K562 (cell line): ENCODE results near the gene ENG. TPM values are rescaled to one million over a fixed set of nuclear protein-coding genes. Genes with fewer than 3 reads are reported as not detected.
A peak's percentile ranks its signal among the peaks of the same experiment; 100 is the strongest.

ENCODE experiments used
- CTCFL ChIP-seq: IDR thresholded peaks from 2 replicates; pipeline ENCODE4 v1.6.1; 2011; ENCODE audit warnings: borderline replicate concordance, low read depth, mild to moderate bottlenecking, moderate library complexity, low read length; ENCODE audit not compliant: insufficient read depth, poor library complexity, severe bottlenecking
- DMBX1 ChIP-seq: fragments of 250-450 bp; sonication (Bioruptor Pico); IDR thresholded peaks from 2 replicates; pipeline ENCODE4 v1.8.0; 2022; ENCODE audit warnings: inconsistent platforms, mild to moderate bottlenecking, moderate library complexity, borderline replicate concordance
- ETV5 ChIP-seq: sonication (generic); formaldehyde crosslinking; IDR thresholded peaks from 2 replicates; pipeline ENCODE4 v1.4.0; 2020; ENCODE audit warnings: low read depth, mild to moderate bottlenecking, missing genetic modification reagents
- FOXK1 ChIP-seq: sonication (generic); formaldehyde crosslinking; IDR thresholded peaks from 2 replicates; pipeline ENCODE4 v1.8.0; 2022; ENCODE audit warnings: missing genetic modification reagents, mild to moderate bottlenecking, borderline replicate concordance
- HDAC8 ChIP-seq: fragments of 450-650 bp; IDR thresholded peaks from 2 replicates; pipeline ENCODE4 v1.6.1; 2016; ENCODE audit warnings: mild to moderate bottlenecking, missing genetic modification characterization, moderate library complexity, missing compliant biosample characterization
- HDGF ChIP-seq: fragments of 450-650 bp; IDR thresholded peaks from 2 replicates; pipeline ENCODE4 v1.6.1; 2016
- HINFP ChIP-seq: fragments of 450-650 bp; conservative IDR thresholded peaks from 2 replicates; pipeline ENCODE4 v1.6.1; 2016; ENCODE audit warnings: missing genetic modification characterization, low read depth, mild to moderate bottlenecking, control low read depth, missing compliant biosample characterization
- HNRNPK ChIP-seq: fragments of 200-400 bp; formaldehyde crosslinking; IDR thresholded peaks from one replicate; pipeline ENCODE4 v1.6.1; 2018; ENCODE audit warnings: mild to moderate bottlenecking, low read depth, low read length; ENCODE audit not compliant: poor library complexity, severe bottlenecking
- HOXB6 ChIP-seq: fragments of 250-450 bp; sonication (Bioruptor Pico); IDR thresholded peaks from 2 replicates; pipeline ENCODE4 v1.5.1; 2022; ENCODE audit warnings: mild to moderate bottlenecking, borderline replicate concordance
- NCOA6 ChIP-seq: fragments of 450-650 bp; IDR thresholded peaks from 2 replicates; pipeline ENCODE4 v1.6.1; 2017; ENCODE audit warnings: mild to moderate bottlenecking
- NCOR1 ChIP-seq: fragments of 450-650 bp; IDR thresholded peaks from 2 replicates; pipeline ENCODE4 v1.6.1; 2016; ENCODE audit warnings: mild to moderate bottlenecking, moderate library complexity
- NR2F6 ChIP-seq: fragments of 450-650 bp; formaldehyde crosslinking; IDR thresholded peaks from 2 replicates; pipeline ENCODE4 v1.4.0; 2020; ENCODE audit warnings: mild to moderate bottlenecking
- RCOR1 ChIP-seq, 2 experiments: IDR thresholded peaks; 2 replicates each; pipeline ENCODE4 v1.6.1; 2012; ENCODE audit warnings: low read depth in 2 of 2, low read length in 2 of 2, borderline replicate concordance in 1 of 2, improper control_type of control experiment in 1 of 2
- SNIP1 ChIP-seq: fragments of 450-650 bp; IDR thresholded peaks from 2 replicates; pipeline ENCODE4 v1.7.1; 2017; ENCODE audit warnings: low read depth, mild to moderate bottlenecking
- SRSF1 ChIP-seq: fragments of 200-400 bp; formaldehyde crosslinking; IDR thresholded peaks from 2 replicates; pipeline ENCODE4 v1.6.1; 2017; ENCODE audit warnings: mild to moderate bottlenecking, low read depth, low read length, moderate library complexity
- VEZF1 ChIP-seq: fragments of 200-800 bp; sonication (Bioruptor generic); IDR thresholded peaks from 2 replicates; pipeline ENCODE4 v1.6.1; 2017; ENCODE audit warnings: missing genetic modification characterization, missing compliant biosample characterization
- ZEB2 ChIP-seq: fragments of 450-650 bp; IDR thresholded peaks from 2 replicates; pipeline ENCODE4 v1.6.1; 2016
- ZFPM2 ChIP-seq: fragments of 250-450 bp; sonication (Bioruptor Pico); IDR thresholded peaks from 2 replicates; pipeline ENCODE4 v1.5.1; 2022; ENCODE audit warnings: mild to moderate bottlenecking
- ZFX ChIP-seq: sonication (generic); formaldehyde crosslinking; IDR thresholded peaks from 2 replicates; pipeline ENCODE4 v1.8.0; 2022; ENCODE audit warnings: mild to moderate bottlenecking, missing genetic modification reagents, moderate library complexity
- ZNF561 ChIP-seq: fragments of 450-650 bp; formaldehyde crosslinking; conservative IDR thresholded peaks from 2 replicates; pipeline ENCODE4 v1.4.0; 2020; ENCODE audit warnings: mild to moderate bottlenecking, moderate library complexity
- ZNF740 ChIP-seq, 3 experiments: fragments of 200-800 bp in 1 of 3; sonication (Bioruptor generic) in 1 of 3; sonication (generic) in 1 of 3; formaldehyde crosslinking in 1 of 3; IDR thresholded peaks; 2 replicates each; pipeline versions ENCODE4 v1.6.1 to v1.8.0; 2016 to 2022; ENCODE audit warnings: mild to moderate bottlenecking in 2 of 3, missing compliant biosample characterization in 2 of 3, missing genetic modification characterization in 2 of 3, missing genetic modification reagents in 1 of 3
- polyA plus RNA-seq, 8 experiments: library from polyadenylated mRNA; depleted of rRNA in 4 of 8; stranded (reverse) in 5 of 8; unstranded in 3 of 8; fragments of >200 nt; fragmentation: Nextera tagmentation in 2 of 8; fragmentation: Illumina TruSeq in 1 of 8; extraction: Ambion mirVana in 2 of 8; extraction: Trizol in 1 of 8; gene quantifications; 2 replicates each; pipeline versions ENCODE4 v1.2.1 to v1.2.3, GENCODE V29; 2011 to 2014; ENCODE audit warnings: inconsistent platforms in 1 of 8, missing spikeins in 1 of 8
- total RNA-seq, 7 experiments: library from RNA; depleted of rRNA in 6 of 7; stranded (reverse); fragments of >200 nt in 6 of 7; fragmentation: Illumina TruSeq in 2 of 7; extraction: Trizol in 2 of 7; gene quantifications; 2 replicates each; pipeline versions ENCODE4 v1.2.1 to v1.2.3, GENCODE V29; 2011 to 2021; ENCODE audit warnings: low replicate concordance in 1 of 7

ENG gene
- total and polyA plus RNA-seq, 9 of the 15 experiments (the other 6 are each of a cell fraction or from before 2014, with no cell fraction given), result 0.04 to 0.40 (median 0.14) TPM; not detected in 1

- TF ChIP-seq DMBX1 (peak; percentile 85), NCOR1 (no peak), RCOR1 (IDR thresholded peaks at IDR 0.05; ENCODE audit: borderline replicate concordance in 1 of 2, low read depth in 2 of 2, low read length in 2 of 2) (peak in 1 of 2 experiments; percentile 82; a peak in 1 of 4 replicates), NR2F6 (CRISPR knock-in tag) (no peak), HOXB6 (CRISPR knock-in tag) (no peak), HDGF (peak; percentile 60; the same call in 1 of the 2 replicates), CTCFL (peak; percentile 6), ETV5 (CRISPR knock-in tag) (peak; percentile 91), HNRNPK (no peak), ZNF561 (CRISPR knock-in tag) (no peak), HDAC8 (tag) (peak; percentile 90), ZNF740 (CRISPR knock-in tag; IDR thresholded peaks at IDR 0.05) (peak; percentile 85), ZNF740 (tag; IDR thresholded peaks at IDR 0.05) (peak; percentile 58 to 79; a peak in 3 of 4 replicates), SRSF1 (peak; percentile 53; the same call in 1 of the 2 replicates), ZEB2 (peak; percentile 85), ZFX (CRISPR knock-in tag) (peak; percentile 99), NCOA6 (no peak), SNIP1 (peak; percentile 49; the same call in 1 of the 2 replicates), HINFP (tag) (no peak), FOXK1 (CRISPR knock-in tag) (0 out of 2 replicates have a peak, but pooled peaks have one; percentile 25), VEZF1 (CRISPR knock-in tag) (peak; percentile 99), ZFPM2 (CRISPR knock-in tag) (no peak)
Observed at GRCh38 chr9:127862075-127863011, 7.9 kb upstream of the ENG start (continued).
